ENCODE results near the gene STAT3. TPM values are rescaled to one million over a fixed set of nuclear protein-coding genes. Genes with fewer than 3 reads are reported as not detected.

The STAT3 gene
- total and polyA plus RNA-seq, 2 donors (not counting 1 experiment from before 2014, with no cell fraction given): 50.1 to 140 TPM

GRCh38 chr17:42270596-42270995 lies 117.6 kb downstream of the STAT3 start:
- Mint-ChIP-seq H3K27ac (no peak overlapping the region), H3K9me3 (ENCODE audit: insufficient read depth) (no peaks in the 10 kb centered on the region), H3K27me3 (no peaks in the 10 kb centered on the region), H3K4me1 (peaks cover 59% of the 10 kb centered on the region), H3K4me3 (no peak overlapping the region)
- ChIA-PET POLR2A (no interaction called here), CTCF (interaction anchor here (0.6 to 2.2 kb wide), 2 partner anchors 38 to 48 kb away, joined by 3 to 10 read pairs; no protein-coding TSS in a partner anchor)
- intact Hi-C loops (cut with micrococcal nuclease): loop anchor here (10.0 kb wide), 1 partner anchor 46 kb away; no protein-coding TSS in a partner anchor
- H3K79me2 ChIP-seq (ENCODE audit: control insufficient read depth, insufficient read depth, low read length): peaks cover 93% of the 10 kb centered on the region
- H3K9me3 ChIP-seq (ENCODE audit: control extremely low read depth in 1 of 3, control insufficient read depth in 2 of 3, insufficient read depth in 1 of 3, low read length in 2 of 3): no peaks in the 10 kb centered on the region
- no peaks in the 10 kb centered on the region for H3K36me3 ChIP-seq (replicated peaks in 1 of 2; ENCODE audit: control extremely low read depth in 1 of 2, control insufficient read depth in 1 of 2, extremely low read depth in 1 of 2, insufficient read depth in 2 of 2, low read length in 1 of 2)
- H4K20me1 ChIP-seq (ENCODE audit: control insufficient read depth, insufficient read depth, low read length, poor library complexity, severe bottlenecking): no peaks in the 10 kb centered on the region
- peaks cover 34 to 41% of the 10 kb centered on the region in 2 donors for H3K4me1 ChIP-seq (ENCODE audit: control insufficient read depth in 2 of 2, insufficient read depth in 2 of 2, low read length in 2 of 2)
- 89% methylated on average over 3 of the region's 6 CpGs for WGBS (ENCODE audit: insufficient coverage)
- peak overlapping the region in 1 of 2 donors; percentile 1 for H3K27ac ChIP-seq (ENCODE audit: low read length in 2 of 2)
- TF ChIP-seq EZH2 (IDR thresholded peaks at IDR 0.05; ENCODE audit: borderline replicate concordance, insufficient read depth, low read depth, low read length, poor library complexity, severe bottlenecking): no peak
- TF ChIP-seq CTCF (IDR thresholded peaks at IDR 0.05): no peak
- no peak overlapping the region for H3K4me2 ChIP-seq (replicated peaks; ENCODE audit: low read depth, low read length, poor library complexity, severe bottlenecking)
- no peak overlapping the region for H2AFZ ChIP-seq (ENCODE audit: insufficient read depth, low read depth, low read length, poor library complexity, severe bottlenecking)
- no peak overlapping the region for H3K4me3 ChIP-seq (ENCODE audit: control extremely low read depth in 1 of 5, extremely low read depth in 1 of 5, insufficient read depth in 1 of 5, low read depth in 2 of 5, low read length in 4 of 5)
- ATAC-seq (ENCODE audit: low read depth) (no peak), DNase-seq (no peak)
- no peak overlapping the region for H3K9ac ChIP-seq (ENCODE audit: low read length)
- H3K27me3 ChIP-seq (replicated peaks in 1 of 4; ENCODE audit: control extremely low read depth in 1 of 4, control insufficient read depth in 3 of 4, insufficient read depth in 4 of 4, low read length in 3 of 4): no peaks in the 10 kb centered on the region

DNA sequence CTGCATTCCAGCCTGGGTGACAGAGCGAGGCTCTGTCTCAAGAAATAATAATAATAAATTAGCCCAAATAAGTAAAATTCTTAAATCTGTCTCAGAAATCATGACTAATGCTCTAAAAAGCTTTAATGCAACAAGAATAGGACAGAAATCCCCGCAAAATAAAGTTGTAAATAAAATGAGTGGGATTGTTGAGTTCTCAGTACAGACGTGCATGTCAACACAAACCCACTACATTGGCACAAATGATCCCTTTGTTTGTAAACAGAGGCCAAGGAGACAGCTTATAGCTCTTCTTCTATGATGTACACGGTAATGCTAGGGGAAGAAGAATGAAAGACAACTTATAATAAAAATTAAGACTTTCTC lies 118.1 kb downstream of the STAT3 start:
- WGBS (ENCODE audit: insufficient coverage): 100% methylated on average over 1 of the region's 4 CpGs
- ChIA-PET CTCF (interaction anchor here (0.6 to 2.2 kb wide), 2 partner anchors 48 to 249 kb away, joined by 4 to 10 read pairs; no protein-coding TSS in a partner anchor), POLR2A (no interaction called here)
- no peaks in the 10 kb centered on the region for H3K27me3 ChIP-seq (replicated peaks in 1 of 4; ENCODE audit: control extremely low read depth in 1 of 4, control insufficient read depth in 3 of 4, insufficient read depth in 4 of 4, low read length in 3 of 4)
- DNase-seq (no peak), ATAC-seq (ENCODE audit: low read depth) (no peak)
- H3K9ac ChIP-seq (ENCODE audit: low read length): no peak overlapping the region
- Mint-ChIP-seq H3K4me1 (peaks cover 55% of the 10 kb centered on the region), H3K27me3 (no peaks in the 10 kb centered on the region), H3K27ac (no peak overlapping the region), H3K4me3 (no peak overlapping the region), H3K9me3 (ENCODE audit: insufficient read depth) (no peaks in the 10 kb centered on the region)
- H3K4me1 ChIP-seq (ENCODE audit: control insufficient read depth in 2 of 2, insufficient read depth in 2 of 2, low read length in 2 of 2): peaks cover 30 to 38% of the 10 kb centered on the region in 2 donors
- H3K4me2 ChIP-seq (replicated peaks; ENCODE audit: low read depth, low read length, poor library complexity, severe bottlenecking): no peak overlapping the region
- H3K4me3 ChIP-seq (ENCODE audit: control extremely low read depth in 1 of 5, extremely low read depth in 1 of 5, insufficient read depth in 1 of 5, low read depth in 2 of 5, low read length in 4 of 5): no peak overlapping the region
- H3K9me3 ChIP-seq (ENCODE audit: control extremely low read depth in 1 of 3, control insufficient read depth in 2 of 3, insufficient read depth in 1 of 3, low read length in 2 of 3): no peaks in the 10 kb centered on the region
- no peak for TF ChIP-seq EZH2 (IDR thresholded peaks at IDR 0.05; ENCODE audit: borderline replicate concordance, insufficient read depth, low read depth, low read length, poor library complexity, severe bottlenecking)
- TF ChIP-seq CTCF (IDR thresholded peaks at IDR 0.05): no peak
- intact Hi-C loops (cut with micrococcal nuclease): loop anchor here (10.0 kb wide), 1 partner anchor 45 kb away; no protein-coding TSS in a partner anchor
- H3K79me2 ChIP-seq (ENCODE audit: control insufficient read depth, insufficient read depth, low read length): peaks cover 93% of the 10 kb centered on the region
- no peaks in the 10 kb centered on the region for H3K36me3 ChIP-seq (replicated peaks in 1 of 2; ENCODE audit: control extremely low read depth in 1 of 2, control insufficient read depth in 1 of 2, extremely low read depth in 1 of 2, insufficient read depth in 2 of 2, low read length in 1 of 2)
- H2AFZ ChIP-seq (ENCODE audit: insufficient read depth, low read depth, low read length, poor library complexity, severe bottlenecking): no peak overlapping the region
- H4K20me1 ChIP-seq (ENCODE audit: control insufficient read depth, insufficient read depth, low read length, poor library complexity, severe bottlenecking): no peaks in the 10 kb centered on the region
- H3K27ac ChIP-seq (ENCODE audit: low read length in 2 of 2): no peak overlapping the region

Measured in B cell (primary cell).